SK-N-SH (cell line): ENCODE measurements around the gene NTSR2. TPM values are rescaled to one million over a fixed set of nuclear protein-coding genes. Genes with fewer than 3 reads are reported as not detected.

Source experiments
- CTCF ChIA-PET: fragments of 300-600, 350-600 bp; formaldehyde crosslinking; extraction: SDS; loops from one replicate; lab custom pipeline; 2021; lab: Yijun Ruan, JAX
- POLR2A ChIA-PET: fragments of 350-600 bp; sonication (Branson Sonifier 250); formaldehyde crosslinking; extraction: SDS; loops from one replicate; lab custom pipeline; 2020; ENCODE audit warnings: antibody characterized with exemption, inconsistent platforms; lab: Yijun Ruan, JAX
- DNase-seq: peaks from one replicate; pipeline ENCODE4 v3.0.0; 2012
- H2AFZ ChIP-seq: fragments of 200-600 bp; sonication (generic); 2 replicates; pipeline ENCODE4 v1.8.1; 2016; ENCODE audit warnings: antibody characterized with exemption, mild to moderate bottlenecking, low read depth
- H3F3A ChIP-seq: fragments of 200-600 bp; sonication (generic); replicated peaks from 2 replicates; pipeline ENCODE3; 2016; ENCODE audit warnings: antibody characterized with exemption, mild to moderate bottlenecking; ENCODE audit not compliant: insufficient read depth
- H3K27ac ChIP-seq, 2 experiments: fragments of 200-500 bp in 1 of 2; fragments of 200-600 bp in 1 of 2; sonication (Bioruptor generic) in 1 of 2; sonication (generic), shearing (Covaris generic) in 1 of 2; 2 replicates each; pipeline versions ENCODE4 v1.5.1 to v1.6.1; 2014 to 2016; ENCODE audit warnings: low read depth in 2 of 2, inconsistent platforms in 1 of 2, low read length in 1 of 2, mild to moderate bottlenecking in 1 of 2, mixed read lengths in 1 of 2
- H3K27me3 ChIP-seq: fragments of 200-600 bp; sonication (generic), shearing (Covaris generic); 2 replicates; pipeline ENCODE4 v1.6.1; 2016; ENCODE audit warnings: mixed run types; ENCODE audit not compliant: insufficient read depth
- H3K36me3 ChIP-seq, 2 experiments: fragments of 200-500 bp in 1 of 2; fragments of 200-600 bp in 1 of 2; sonication (Bioruptor generic) in 1 of 2; sonication (generic) in 1 of 2; replicated peaks in 1 of 2; 2 replicates each; pipeline versions ENCODE3 to v1.5.1; 2014 to 2016; ENCODE audit warnings: low read length in 1 of 2, mild to moderate bottlenecking in 1 of 2; ENCODE audit not compliant: insufficient read depth in 2 of 2, control insufficient read depth in 1 of 2
- H3K4me1 ChIP-seq, 2 experiments: fragments of 200-500 bp in 1 of 2; fragments of 200-600 bp in 1 of 2; sonication (Bioruptor generic) in 1 of 2; sonication (generic), shearing (Covaris generic) in 1 of 2; 2 replicates each; pipeline versions ENCODE4 v1.5.1 to v1.6.1; 2014 to 2016; ENCODE audit warnings: low read depth in 1 of 2, low read length in 1 of 2, mixed run types in 1 of 2; ENCODE audit not compliant: insufficient read depth in 2 of 2, control insufficient read depth in 1 of 2
- H3K4me2 ChIP-seq: fragments of 200-600 bp; sonication (generic), shearing (Covaris generic); 2 replicates; pipeline ENCODE4 v1.6.1; 2017; ENCODE audit warnings: mixed run types
- H3K4me3 ChIP-seq, 2 experiments: fragments of 200-500 bp in 1 of 2; fragments of 200-600 bp in 1 of 2; sonication (Bioruptor generic) in 1 of 2; sonication (generic), shearing (Covaris generic) in 1 of 2; 2 replicates each; pipeline versions ENCODE4 v1.5.1 to v1.8.1; 2014 to 2016; ENCODE audit warnings: low read depth in 2 of 2, inconsistent platforms in 1 of 2, low read length in 1 of 2, mild to moderate bottlenecking in 1 of 2, mixed read lengths in 1 of 2, moderate library complexity in 1 of 2
- H3K79me2 ChIP-seq: fragments of 200-600 bp; sonication (generic); 2 replicates; pipeline ENCODE4 v1.8.1; 2017; ENCODE audit warnings: mild to moderate bottlenecking; ENCODE audit not compliant: insufficient read depth
- H3K9ac ChIP-seq: fragments of 200-600 bp; sonication (generic); 2 replicates; pipeline ENCODE4 v1.6.1; 2017; ENCODE audit warnings: mixed run types
- H3K9me2 ChIP-seq: fragments of 200-600 bp; sonication (generic); 2 replicates; pipeline ENCODE4 v1.6.1; 2017; ENCODE audit warnings: mixed run types
- H3K9me3 ChIP-seq: fragments of 200-600 bp; sonication (generic); 2 replicates; pipeline ENCODE4 v1.6.1; 2017; ENCODE audit warnings: mixed run types, mild to moderate bottlenecking, moderate library complexity
- H4K20me1 ChIP-seq: fragments of 200-600 bp; sonication (generic); 2 replicates; pipeline ENCODE4 v1.6.1; 2017; ENCODE audit warnings: mild to moderate bottlenecking, mixed run types; ENCODE audit not compliant: insufficient read depth
- CHD2 ChIP-seq: fragments of 150-350 bp; IDR thresholded peaks from 2 replicates; pipeline ENCODE4 v1.6.1; 2018; ENCODE audit warnings: low read length; ENCODE audit not compliant: partially characterized antibody
- EZH2phosphoT487 ChIP-seq: fragments of 200-600 bp; sonication (generic); IDR thresholded peaks from 2 replicates; pipeline ENCODE4 v1.6.1; 2017; ENCODE audit warnings: low read depth, mixed run types, mild to moderate bottlenecking, antibody characterized with exemption, moderate library complexity, borderline replicate concordance
- FOXJ3 ChIP-seq: sonication (generic); formaldehyde crosslinking; IDR thresholded peaks from 2 replicates; pipeline ENCODE4 v1.5.1; 2020; ENCODE audit warnings: mild to moderate bottlenecking, missing genetic modification reagents
- GABPA ChIP-seq: IDR thresholded peaks from 2 replicates; pipeline ENCODE4 v1.4.0; 2012; ENCODE audit warnings: low read depth, mild to moderate bottlenecking
- IRF3 ChIP-seq: fragments of 150-350 bp; IDR thresholded peaks from 2 replicates; pipeline ENCODE4 v1.6.1; 2016; ENCODE audit warnings: mild to moderate bottlenecking, low read depth, low read length
- JUND ChIP-seq: IDR thresholded peaks from 2 replicates; pipeline ENCODE4 v1.4.0; 2012
- MXI1 ChIP-seq: IDR thresholded peaks from 2 replicates; pipeline ENCODE4 v1.6.1; 2012; ENCODE audit warnings: mild to moderate bottlenecking, low read depth, low read length, improper control_type of control experiment
- NFIC ChIP-seq: IDR thresholded peaks from 2 replicates; pipeline ENCODE4 v1.4.0; 2012; ENCODE audit warnings: borderline replicate concordance
- PBX3 ChIP-seq: IDR thresholded peaks from 2 replicates; pipeline ENCODE4; 2012
- RAD21 ChIP-seq: IDR thresholded peaks from 2 replicates; pipeline ENCODE4 v1.6.1; 2012; ENCODE audit warnings: mild to moderate bottlenecking, low read length
- RXRA ChIP-seq: IDR thresholded peaks from 2 replicates; pipeline ENCODE4 v1.4.0; 2012; ENCODE audit warnings: low read depth, mild to moderate bottlenecking, borderline replicate concordance
- SIN3A ChIP-seq: IDR thresholded peaks from 2 replicates; pipeline ENCODE4 v1.6.1; 2012; ENCODE audit warnings: low read depth, mild to moderate bottlenecking, low read length, moderate library complexity, borderline replicate concordance
- TAF1 ChIP-seq: IDR thresholded peaks from 2 replicates; pipeline ENCODE4 v1.6.1; 2012; ENCODE audit warnings: low read depth, mild to moderate bottlenecking, low read length, moderate library complexity, borderline replicate concordance
- USF2 ChIP-seq: fragments of 150-350 bp; IDR thresholded peaks from 2 replicates; pipeline ENCODE4 v1.6.1; 2017; ENCODE audit warnings: antibody characterized with exemption, low read length, low read depth, borderline replicate concordance
- YY1 ChIP-seq: IDR thresholded peaks from 2 replicates; pipeline ENCODE4 v1.4.0; 2012; ENCODE audit warnings: low read depth, mild to moderate bottlenecking
- ZBTB33 ChIP-seq: IDR thresholded peaks from 2 replicates; pipeline ENCODE4 v1.4.0; 2012; ENCODE audit warnings: low read depth, borderline replicate concordance
- WGBS: methylation state at CpG from one replicate; pipeline ENCODE4 v1.1.6; 2017; ENCODE audit warnings: low lambda C conversion rate; 5-methylcytosine and 5-hydroxymethylcytosine counted together
- polyA plus RNA-seq, 3 experiments: library from polyadenylated mRNA; depleted of rRNA; stranded (reverse); fragments of >200 nt; gene quantifications; 2 replicates each; pipeline ENCODE4 v1.2.3, GENCODE V29; 2012
- TF ChIP-seq, protein P1 (sequence below): fragments of 200-600 bp; sonication (generic); IDR thresholded peaks from 2 replicates; pipeline ENCODE4 v1.6.1; 2017; ENCODE audit warnings: antibody characterized with exemption, mild to moderate bottlenecking, moderate library complexity
- TF ChIP-seq, protein P2 (sequence below): IDR thresholded peaks from 2 replicates; pipeline ENCODE4 v1.4.0; 2012; ENCODE audit warnings: low read depth, borderline replicate concordance

NTSR2 gene
- polyA plus RNA-seq, 1 of the 3 experiments (the other 2 are of a cell fraction) = not detected

DNA sequence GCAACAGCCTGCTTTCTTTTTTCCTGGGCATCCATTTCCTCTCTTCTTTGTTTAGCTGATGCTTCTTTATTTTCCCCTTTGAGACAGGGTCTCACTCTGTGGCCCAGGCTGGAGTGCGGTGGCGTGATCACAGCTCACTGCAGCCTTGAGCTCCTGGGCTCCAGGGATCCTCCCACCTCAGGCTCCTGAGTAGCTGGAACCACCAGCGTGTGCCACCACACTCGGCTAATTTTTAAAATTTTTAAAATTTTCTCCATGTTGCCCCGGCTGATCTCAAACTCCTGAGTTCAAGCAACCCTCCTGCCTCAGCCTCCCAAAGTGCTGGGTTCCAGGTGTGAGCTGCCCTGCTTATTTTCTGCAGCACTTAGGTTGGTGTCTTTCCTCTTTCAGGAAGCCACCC, 58.7 kb downstream of the NTSR2 start:
- CTCF ChIA-PET = interaction anchor here (1.1 to 1.3 kb wide), 2 partner anchors 29 to 78 kb away, joined by 3 to 5 read pairs; no protein-coding TSS in a partner anchor
- DNase-seq = no peak

More for the DNA sequence above, 58.7 kb downstream of the NTSR2 start:
- TF ChIP-seq EZH2phosphoT487 (no peak), FOXJ3 (no peak), MXI1 (no peak), IRF3 (no peak), CHD2 (no peak), NFIC (no peak), RAD21 (no peak), YY1 (no peak), TAF1 (no peak), ZBTB33 (no peak), PBX3 (no peak), GABPA (no peak), SIN3A (no peak), JUND (no peak), RXRA (no peak), USF2 (no peak)
- TF ChIP-seq, protein P1, sequence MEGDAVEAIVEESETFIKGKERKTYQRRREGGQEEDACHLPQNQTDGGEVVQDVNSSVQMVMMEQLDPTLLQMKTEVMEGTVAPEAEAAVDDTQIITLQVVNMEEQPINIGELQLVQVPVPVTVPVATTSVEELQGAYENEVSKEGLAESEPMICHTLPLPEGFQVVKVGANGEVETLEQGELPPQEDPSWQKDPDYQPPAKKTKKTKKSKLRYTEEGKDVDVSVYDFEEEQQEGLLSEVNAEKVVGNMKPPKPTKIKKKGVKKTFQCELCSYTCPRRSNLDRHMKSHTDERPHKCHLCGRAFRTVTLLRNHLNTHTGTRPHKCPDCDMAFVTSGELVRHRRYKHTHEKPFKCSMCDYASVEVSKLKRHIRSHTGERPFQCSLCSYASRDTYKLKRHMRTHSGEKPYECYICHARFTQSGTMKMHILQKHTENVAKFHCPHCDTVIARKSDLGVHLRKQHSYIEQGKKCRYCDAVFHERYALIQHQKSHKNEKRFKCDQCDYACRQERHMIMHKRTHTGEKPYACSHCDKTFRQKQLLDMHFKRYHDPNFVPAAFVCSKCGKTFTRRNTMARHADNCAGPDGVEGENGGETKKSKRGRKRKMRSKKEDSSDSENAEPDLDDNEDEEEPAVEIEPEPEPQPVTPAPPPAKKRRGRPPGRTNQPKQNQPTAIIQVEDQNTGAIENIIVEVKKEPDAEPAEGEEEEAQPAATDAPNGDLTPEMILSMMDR = no peak
- TF ChIP-seq, protein P2, sequence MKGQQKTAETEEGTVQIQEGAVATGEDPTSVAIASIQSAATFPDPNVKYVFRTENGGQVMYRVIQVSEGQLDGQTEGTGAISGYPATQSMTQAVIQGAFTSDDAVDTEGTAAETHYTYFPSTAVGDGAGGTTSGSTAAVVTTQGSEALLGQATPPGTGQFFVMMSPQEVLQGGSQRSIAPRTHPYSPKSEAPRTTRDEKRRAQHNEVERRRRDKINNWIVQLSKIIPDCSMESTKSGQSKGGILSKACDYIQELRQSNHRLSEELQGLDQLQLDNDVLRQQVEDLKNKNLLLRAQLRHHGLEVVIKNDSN = no peak
- TF ChIP-seq, all 33 proteins: peak for 0
- H3F3A ChIP-seq = no peaks in the 10 kb centered on the region
- H3K4me3 ChIP-seq = no peak overlapping the region
- H3K9ac ChIP-seq = no peak overlapping the region
- H4K20me1 ChIP-seq = no peaks in the 10 kb centered on the region
- no peak overlapping the region for H2AFZ ChIP-seq
- H3K4me1 ChIP-seq = no peaks in the 10 kb centered on the region
- no peaks in the 10 kb centered on the region for H3K27me3 ChIP-seq
- POLR2A ChIA-PET = no interaction called here
- H3K9me3 ChIP-seq = no peaks in the 10 kb centered on the region
- H3K36me3 ChIP-seq = peaks cover 0 to 4% of the 10 kb centered on the region in 2 experiments
- H3K9me2 ChIP-seq = no peaks in the 10 kb centered on the region
- no peak overlapping the region for H3K4me2 ChIP-seq
- no peaks in the 10 kb centered on the region for H3K79me2 ChIP-seq
- 89% methylated on average over 5 of the region's 5 CpGs for WGBS
- no peak overlapping the region for H3K27ac ChIP-seq
